Measurements from ENCODE around the gene NOP56. TPM values are rescaled to one million over a fixed set of nuclear protein-coding genes. Genes with fewer than 3 reads are reported as not detected.

NOP56 gene
- total RNA-seq, 1 donor from 2014 or later = 172 TPM

- no peak for TF ChIP-seq CTCF (conservative IDR thresholded peaks at IDR 0.05; ENCODE audit: low read depth, low read length)
- no peak overlapping the region for H3K4me3 ChIP-seq (ENCODE audit: low read depth, low read length)
Measured at GRCh38 chr20:2691663-2692035, 39.2 kb downstream of the NOP56 start.

GRCh38 chr20:2692036-2692885 is 39.8 kb downstream of the NOP56 start, which contains the start of gene EBF4:
Gene EBF4 (plus strand): TSS chr20:2692780. CDS start chr20:2693646, 866 bp downstream.
- no peak for TF ChIP-seq CTCF (conservative IDR thresholded peaks at IDR 0.05; ENCODE audit: low read depth, low read length)
- DNase-seq (ENCODE audit: low read depth) = no peak
- H3K4me3 ChIP-seq (ENCODE audit: low read depth, low read length) = peak within 1 kb of the TSS; percentile 2

More at GRCh38 chr20:2691663-2692035, 39.2 kb downstream of the NOP56 start:
- DNase-seq (ENCODE audit: low read depth) = no peak

DNA sequence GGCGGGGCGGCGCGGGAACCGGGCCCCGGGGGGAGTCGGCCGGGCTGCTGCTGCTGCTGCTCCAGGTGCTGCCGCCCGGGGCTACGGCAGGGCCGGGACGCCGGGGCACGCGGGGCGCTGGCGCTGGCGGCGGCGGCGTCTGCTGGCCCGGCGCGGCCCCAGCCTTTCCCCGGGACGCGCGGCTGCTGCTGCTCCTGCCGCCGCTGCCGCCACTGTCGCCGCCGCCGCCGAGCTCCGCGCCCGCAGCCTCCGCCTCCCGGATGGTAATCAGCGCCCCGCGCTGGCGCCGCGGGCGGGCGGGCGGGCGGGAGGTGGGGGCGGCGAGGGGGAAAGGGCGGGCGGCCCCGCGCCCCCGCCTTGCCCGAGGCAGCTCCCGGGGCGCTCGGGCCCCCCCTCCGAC is 40.5 kb downstream of the NOP56 start:
- no peak for DNase-seq (ENCODE audit: low read depth)
- no peak overlapping the region for H3K4me3 ChIP-seq (ENCODE audit: low read depth, low read length)
- TF ChIP-seq CTCF (conservative IDR thresholded peaks at IDR 0.05; ENCODE audit: low read depth, low read length) = no peak

DNA sequence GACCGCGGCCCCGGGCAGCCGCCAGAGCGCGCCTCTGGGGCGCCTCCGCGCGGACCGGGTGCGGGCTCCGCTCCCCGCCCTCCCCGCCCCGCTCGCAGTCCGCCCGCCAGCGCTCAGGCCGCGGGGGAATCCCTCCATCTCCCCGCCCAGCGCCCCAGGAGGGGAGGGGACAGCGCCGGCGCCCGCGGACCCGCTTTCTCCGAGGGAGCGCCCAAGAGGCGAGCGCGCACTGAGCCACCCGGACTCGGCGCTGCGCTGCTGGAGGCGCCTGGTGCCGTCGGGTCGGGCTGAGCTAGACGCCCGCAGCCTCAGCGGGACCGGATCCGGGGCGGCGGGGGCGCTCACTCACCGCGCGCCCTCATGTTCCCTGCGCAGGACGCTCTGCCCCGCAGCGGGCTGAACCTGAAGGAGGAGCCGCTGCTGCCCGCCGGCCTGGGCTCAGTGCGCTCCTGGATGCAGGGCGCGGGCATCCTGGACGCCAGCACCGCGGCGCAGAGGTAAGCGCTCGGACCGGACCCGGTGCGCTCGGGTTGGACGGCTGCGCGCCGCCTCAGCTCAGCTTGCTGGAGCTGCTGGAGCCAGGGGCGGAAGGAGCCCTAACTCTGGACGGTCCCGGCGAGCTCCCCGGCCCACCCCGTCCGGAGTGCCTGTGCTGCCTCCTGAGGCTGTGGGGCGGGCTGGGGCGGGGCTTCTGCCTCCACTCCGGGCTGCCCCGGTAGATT is 41.0 kb downstream of the NOP56 start:
- H3K4me3 ChIP-seq (ENCODE audit: low read depth, low read length) = no peak overlapping the region
- no peak for TF ChIP-seq CTCF (conservative IDR thresholded peaks at IDR 0.05; ENCODE audit: low read depth, low read length)
- DNase-seq (ENCODE audit: low read depth) = no peak

DNA sequence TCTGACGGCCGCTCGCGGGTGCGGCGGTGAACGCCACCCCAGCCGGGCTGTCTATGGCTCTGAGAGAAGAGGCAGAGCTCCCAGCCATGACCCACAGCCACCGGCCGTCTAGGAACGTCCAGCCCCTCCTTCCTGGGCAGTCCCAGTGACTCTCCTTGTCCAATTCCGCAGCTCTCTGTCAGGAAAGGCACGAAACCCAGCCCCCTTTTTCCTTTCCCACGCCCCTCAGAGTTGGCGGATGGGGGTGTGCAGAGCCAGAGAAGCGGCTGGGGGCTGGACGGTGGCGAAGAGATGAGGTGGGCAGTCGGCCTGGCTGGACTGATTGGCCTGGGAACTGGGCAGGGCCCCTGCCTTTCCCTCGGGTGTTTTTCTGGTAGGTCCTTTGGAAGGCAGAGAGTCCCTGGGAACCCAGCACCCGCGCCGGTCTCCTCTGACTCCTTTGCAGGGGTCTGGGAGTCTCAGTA is 41.6 kb downstream of the NOP56 start:
- DNase-seq (ENCODE audit: low read depth) = no peak
- no peak for TF ChIP-seq CTCF (conservative IDR thresholded peaks at IDR 0.05; ENCODE audit: low read depth, low read length)

DNA sequence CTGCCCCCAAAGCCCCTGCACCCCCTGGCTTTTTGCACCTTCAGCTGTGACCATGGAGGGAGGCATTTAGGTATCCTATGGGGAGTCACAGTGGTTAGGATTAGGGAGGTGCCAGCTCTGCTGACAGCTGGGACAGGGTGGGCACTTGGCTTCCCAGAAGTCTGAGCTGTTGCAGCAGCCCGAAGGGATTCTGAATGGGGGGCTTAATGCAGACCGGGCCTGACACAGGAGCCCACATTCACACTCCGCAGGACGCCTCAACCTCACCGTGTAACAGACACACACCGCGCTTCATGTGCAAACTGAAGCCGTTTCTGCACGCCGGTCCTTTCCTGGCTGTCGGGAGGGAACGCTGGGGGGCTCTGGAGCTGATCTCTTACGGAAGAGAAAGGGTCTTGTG is 42.1 kb downstream of the NOP56 start:
- no peak for TF ChIP-seq CTCF (conservative IDR thresholded peaks at IDR 0.05; ENCODE audit: low read depth, low read length)
- H3K4me3 ChIP-seq (ENCODE audit: low read depth, low read length) = no peak overlapping the region
- no peak for DNase-seq (ENCODE audit: low read depth)

More for the DNA sequence above, 41.6 kb downstream of the NOP56 start:
- H3K4me3 ChIP-seq (ENCODE audit: low read depth, low read length) = no peak overlapping the region
